Measurements from ENCODE around the gene PLEKHA4.
"Not testable (repeated sequence)": the region's sequence is repeated elsewhere in the genome, so short reads cannot be mapped to it uniquely, and the experiment has no call there.

Gene PLEKHA4

GRCh38 chr19:48881741-48882657 lies 13.6 kb upstream of the PLEKHA4 start:
- no peak for TF ChIP-seq CTCF (IDR thresholded peaks at IDR 0.05; ENCODE audit: low read depth, low read length, missing control alignments)
- no peak overlapping the region for H3K4me3 ChIP-seq (ENCODE audit: low read depth, low read length)
- DNase-seq (ENCODE audit: low read depth), result no peak

- H3K4me3 ChIP-seq (ENCODE audit: low read depth, low read length); DNase-seq (ENCODE audit: low read depth): not testable (repeated sequence)
These were observed 11.3 kb upstream of the PLEKHA4 start for GRCh38 chr19:48879696-48880095.

GRCh38 chr19:48879025-48879637 lies 10.7 kb upstream of the PLEKHA4 start:
- no peak for DNase-seq (ENCODE audit: low read depth)
- no peak overlapping the region for H3K4me3 ChIP-seq (ENCODE audit: low read depth, low read length)
- TF ChIP-seq CTCF (IDR thresholded peaks at IDR 0.05; ENCODE audit: low read depth, low read length, missing control alignments), result no peak

- TF ChIP-seq CTCF (IDR thresholded peaks at IDR 0.05; ENCODE audit: low read depth, low read length, missing control alignments), result no peak
- DNase-seq (ENCODE audit: low read depth), result no peak
These were observed 10.0 kb upstream of the PLEKHA4 start for GRCh38 chr19:48878196-48879024.

DNA sequence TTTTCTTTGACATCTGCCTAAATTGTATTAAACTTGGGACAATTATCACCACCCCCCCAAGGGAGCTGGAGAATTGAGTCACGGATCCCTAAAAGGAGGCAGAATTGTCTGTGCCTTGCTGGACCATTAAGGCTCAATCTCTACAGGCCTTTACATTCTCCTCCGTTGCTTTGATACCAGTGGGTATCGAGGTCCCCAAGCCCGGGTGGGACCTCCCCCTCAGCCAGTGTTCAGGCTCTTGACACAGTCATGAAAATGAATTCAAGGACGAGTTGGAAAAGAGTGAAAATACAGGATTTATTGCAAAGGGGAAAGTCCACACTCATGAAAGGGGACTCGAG lies 9.4 kb upstream of the PLEKHA4 start:
- no peak for DNase-seq (ENCODE audit: low read depth)
- no peak for TF ChIP-seq CTCF (IDR thresholded peaks at IDR 0.05; ENCODE audit: low read depth, low read length, missing control alignments)
- H3K4me3 ChIP-seq (ENCODE audit: low read depth, low read length), result no peak overlapping the region

More at GRCh38 chr19:48878196-48879024, 10.0 kb upstream of the PLEKHA4 start:
- H3K4me3 ChIP-seq (ENCODE audit: low read depth, low read length), result no peak overlapping the region

GRCh38 chr19:48876043-48876981 lies 7.9 kb upstream of the PLEKHA4 start:
- peak overlapping the region; percentile 75 for H3K4me3 ChIP-seq (ENCODE audit: low read depth, low read length)
- DNase-seq (ENCODE audit: low read depth), result peak; percentile 77

DNA sequence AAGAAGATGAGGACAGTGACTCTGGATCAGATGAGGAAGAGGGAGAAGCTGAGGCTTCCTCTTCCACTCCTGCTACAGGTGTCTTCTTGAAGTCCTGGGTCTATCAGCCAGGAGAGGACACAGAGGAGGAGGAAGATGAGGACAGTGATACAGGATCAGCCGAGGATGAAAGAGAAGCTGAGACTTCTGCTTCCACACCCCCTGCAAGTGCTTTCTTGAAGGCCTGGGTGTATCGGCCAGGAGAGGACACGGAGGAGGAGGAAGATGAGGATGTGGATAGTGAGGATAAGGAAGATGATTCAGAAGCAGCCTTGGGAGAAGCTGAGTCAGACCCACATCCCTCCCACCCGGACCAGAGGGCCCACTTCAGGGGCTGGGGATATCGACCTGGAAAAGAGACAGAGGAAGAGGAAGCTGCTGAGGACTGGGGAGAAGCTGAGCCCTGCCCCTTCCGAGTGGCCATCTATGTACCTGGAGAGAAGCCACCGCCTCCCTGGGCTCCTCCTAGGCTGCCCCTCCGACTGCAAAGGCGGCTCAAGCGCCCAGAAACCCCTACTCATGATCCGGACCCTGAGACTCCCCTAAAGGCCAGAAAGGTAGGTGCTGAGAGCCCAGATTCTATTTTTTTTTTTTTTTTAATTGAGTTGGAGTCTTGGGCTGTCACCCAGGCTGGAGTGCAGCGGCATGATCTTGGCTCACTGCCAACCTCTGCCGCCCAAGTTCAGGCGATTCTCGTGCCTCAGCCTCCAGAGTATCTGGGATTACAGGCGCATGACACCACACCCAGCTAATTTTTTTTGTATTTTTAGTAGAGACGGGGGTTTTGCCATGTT lies 6.1 kb upstream of the PLEKHA4 start:
- DNase-seq (ENCODE audit: low read depth), result no peak
- TF ChIP-seq CTCF (IDR thresholded peaks at IDR 0.05; ENCODE audit: low read depth, low read length, missing control alignments), result no peak

More for the DNA sequence above, 6.1 kb upstream of the PLEKHA4 start:
- peak overlapping the region; percentile 75 for H3K4me3 ChIP-seq (ENCODE audit: low read depth, low read length)
